ENCODE measurements around the gene CLEC17A. TPM values are rescaled to one million over a fixed set of nuclear protein-coding genes. Genes with fewer than 3 reads are reported as not detected.
A peak's percentile ranks its signal among the peaks of the same experiment; 100 is the strongest.
"Not testable (repeated sequence)": the region's sequence is repeated elsewhere in the genome, so short reads cannot be mapped to it uniquely, and the experiment has no call there.

The CLEC17A gene
- total and polyA plus RNA-seq, 2 experiments from 2014 or later = not detected

GRCh38 chr19:14616407-14616806 is 33.5 kb downstream of the CLEC17A start:
- TF ChIP-seq CTCF (IDR thresholded peaks at IDR 0.05; ENCODE audit: low read depth, low read length) = no peak
- Histone ChIP-seq H3K27me3 (no peaks in the 10 kb centered on the region), H3K36me3 (no peaks in the 10 kb centered on the region), H3K4me3 (no peak overlapping the region), H3K27ac (no peak overlapping the region), H3K4me1 (ENCODE audit: low read depth) (no peaks in the 10 kb centered on the region), H3K9me3 (ENCODE audit: low read depth) (no peaks in the 10 kb centered on the region)
- DNase-seq (ENCODE audit: low read depth in 1 of 2, low spot score in 1 of 2) = no peak

GRCh38 chr19:14619404-14619803 is 36.5 kb downstream of the CLEC17A start:
- TF ChIP-seq CTCF (IDR thresholded peaks at IDR 0.05; ENCODE audit: low read depth, low read length) = no peak
- Histone ChIP-seq H3K27me3 (no peaks in the 10 kb centered on the region), H3K4me1 (ENCODE audit: low read depth) (no peaks in the 10 kb centered on the region), H3K4me3 (no peak overlapping the region), H3K9me3 (ENCODE audit: low read depth) (no peaks in the 10 kb centered on the region), H3K27ac (no peak overlapping the region), H3K36me3 (no peaks in the 10 kb centered on the region)
- no peak for DNase-seq (ENCODE audit: low read depth in 1 of 2, low spot score in 1 of 2)

GRCh38 chr19:14624491-14624890 is 41.6 kb downstream of the CLEC17A start:
- not testable (repeated sequence) for H3K4me1 ChIP-seq (ENCODE audit: low read depth); H3K36me3 ChIP-seq; DNase-seq (ENCODE audit: low read depth in 1 of 2, low spot score in 1 of 2); H3K4me3 ChIP-seq; H3K27ac ChIP-seq; H3K9me3 ChIP-seq (ENCODE audit: low read depth); H3K27me3 ChIP-seq

- no peak for DNase-seq (ENCODE audit: low read depth in 1 of 2, low spot score in 1 of 2)
- Histone ChIP-seq H3K9me3 (ENCODE audit: low read depth) (no peaks in the 10 kb centered on the region), H3K27ac (no peak overlapping the region), H3K36me3 (no peaks in the 10 kb centered on the region), H3K4me1 (ENCODE audit: low read depth) (no peaks in the 10 kb centered on the region), H3K4me3 (no peak overlapping the region), H3K27me3 (no peaks in the 10 kb centered on the region)
- TF ChIP-seq CTCF (IDR thresholded peaks at IDR 0.05; ENCODE audit: low read depth, low read length) = no peak
Measured at GRCh38 chr19:14629557-14629956, 46.7 kb downstream of the CLEC17A start.

- DNase-seq (ENCODE audit: low read depth in 1 of 2, low spot score in 1 of 2) = peak in 1 of 2 donors; percentile 13
- no peaks in the 10 kb centered on the region for H3K9me3 ChIP-seq (ENCODE audit: low read depth)
- no peak overlapping the region for H3K27ac ChIP-seq
- no peak for TF ChIP-seq CTCF (IDR thresholded peaks at IDR 0.05; ENCODE audit: low read depth, low read length)
- H3K27me3 ChIP-seq = no peaks in the 10 kb centered on the region
- H3K36me3 ChIP-seq = no peaks in the 10 kb centered on the region
- no peak overlapping the region for H3K4me3 ChIP-seq
- no peaks in the 10 kb centered on the region for H3K4me1 ChIP-seq (ENCODE audit: low read depth)
Measured at GRCh38 chr19:14632286-14632685, 49.4 kb downstream of the CLEC17A start.

- H3K4me1 ChIP-seq (ENCODE audit: low read depth) = no peaks in the 10 kb centered on the region
- H3K27ac ChIP-seq = no peak overlapping the region
- H3K27me3 ChIP-seq = no peaks in the 10 kb centered on the region
- no peak overlapping the region for H3K4me3 ChIP-seq
- TF ChIP-seq CTCF (IDR thresholded peaks at IDR 0.05; ENCODE audit: low read depth, low read length) = no peak
- DNase-seq (ENCODE audit: low read depth in 1 of 2, low spot score in 1 of 2) = no peak
- H3K9me3 ChIP-seq (ENCODE audit: low read depth) = no peaks in the 10 kb centered on the region
- H3K36me3 ChIP-seq = no peaks in the 10 kb centered on the region
Measured at GRCh38 chr19:14639536-14640277, 56.8 kb downstream of the CLEC17A start.
